Adrenal gland (tissue), 5 donors: ENCODE data around the gene PLEKHA7.

ENCODE experiments used
- POLR2A ChIP-seq, 2 donors: fragments of 450-650 bp; IDR thresholded peaks; one replicate each; pipeline ENCODE4 v1.6.1; 2017; ENCODE audit warnings: antibody characterized with exemption in 2 of 2, mild to moderate bottlenecking in 2 of 2, moderate library complexity in 1 of 2
- TF ChIP-seq, protein P1 (sequence below), 6 experiments: fragments of 450-650 bp in 4 of 6; fragments of 200-600 bp in 2 of 6; sonication (generic) in 1 of 6; IDR thresholded peaks; 1 replicate in 5 of 6; 2 replicates in 1 of 6; pipeline versions ENCODE4 v1.5.1 to v1.8.0; 2016 to 2021; ENCODE audit warnings: antibody characterized with exemption in 6 of 6, mild to moderate bottlenecking in 2 of 6, moderate library complexity in 1 of 6
- donor health status: DM: no; HTN: no; CAD: no.

DNA sequence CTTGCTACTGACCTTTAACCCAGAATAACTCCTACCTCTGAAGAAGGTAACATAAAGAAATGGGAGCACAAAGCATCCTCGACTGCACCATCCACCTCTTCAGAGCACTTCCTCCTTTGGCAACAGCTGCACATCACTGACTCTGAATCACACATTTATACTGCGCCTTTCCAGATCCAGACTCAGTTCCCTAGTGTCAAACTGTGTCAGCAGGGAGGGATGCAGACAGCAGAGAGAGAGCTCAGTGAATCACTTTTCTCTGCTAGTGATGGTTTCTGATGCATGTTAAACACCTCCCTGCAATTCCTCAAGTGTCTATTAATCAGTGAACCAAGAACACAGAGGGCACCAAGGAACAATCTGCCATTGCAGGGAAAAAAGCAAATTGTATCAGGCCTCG is 118.9 kb downstream of the PLEKHA7 start:
- TF ChIP-seq, protein P1, sequence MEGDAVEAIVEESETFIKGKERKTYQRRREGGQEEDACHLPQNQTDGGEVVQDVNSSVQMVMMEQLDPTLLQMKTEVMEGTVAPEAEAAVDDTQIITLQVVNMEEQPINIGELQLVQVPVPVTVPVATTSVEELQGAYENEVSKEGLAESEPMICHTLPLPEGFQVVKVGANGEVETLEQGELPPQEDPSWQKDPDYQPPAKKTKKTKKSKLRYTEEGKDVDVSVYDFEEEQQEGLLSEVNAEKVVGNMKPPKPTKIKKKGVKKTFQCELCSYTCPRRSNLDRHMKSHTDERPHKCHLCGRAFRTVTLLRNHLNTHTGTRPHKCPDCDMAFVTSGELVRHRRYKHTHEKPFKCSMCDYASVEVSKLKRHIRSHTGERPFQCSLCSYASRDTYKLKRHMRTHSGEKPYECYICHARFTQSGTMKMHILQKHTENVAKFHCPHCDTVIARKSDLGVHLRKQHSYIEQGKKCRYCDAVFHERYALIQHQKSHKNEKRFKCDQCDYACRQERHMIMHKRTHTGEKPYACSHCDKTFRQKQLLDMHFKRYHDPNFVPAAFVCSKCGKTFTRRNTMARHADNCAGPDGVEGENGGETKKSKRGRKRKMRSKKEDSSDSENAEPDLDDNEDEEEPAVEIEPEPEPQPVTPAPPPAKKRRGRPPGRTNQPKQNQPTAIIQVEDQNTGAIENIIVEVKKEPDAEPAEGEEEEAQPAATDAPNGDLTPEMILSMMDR (IDR thresholded peaks at IDR 0.05): no peak
- TF ChIP-seq POLR2A (IDR thresholded peaks at IDR 0.05): no peak
